NCI-H1694 (cell line): ENCODE results near the gene CSNK1G1.

Experiments
- DNase-seq: peaks from one replicate; lab custom pipeline; 2025; lab: John Stamatoyannopoulos, UW

Gene CSNK1G1

GRCh38 chr15:64153480-64154367 is 202.2 kb downstream of the CSNK1G1 start:
- peak; percentile 73 for DNase-seq

- no peak for DNase-seq
Measured at GRCh38 chr15:64152507-64153387, 203.2 kb downstream of the CSNK1G1 start.

- DNase-seq, result no peak
Measured at GRCh38 chr15:64151727-64152506, 204.1 kb downstream of the CSNK1G1 start, which contains the start of gene SNX22. Gene SNX22, plus strand, starts transcription at chr15:64151731. Its CDS starts 45 bp downstream, at chr15:64151776.

GRCh38 chr15:64149893-64150578 is 205.9 kb downstream of the CSNK1G1 start:
- no peak for DNase-seq

GRCh38 chr15:64149424-64149823 is 206.5 kb downstream of the CSNK1G1 start:
- no peak for DNase-seq

- DNase-seq, result no peak
Measured at GRCh38 chr15:64148581-64148980, 207.4 kb downstream of the CSNK1G1 start.

GRCh38 chr15:64148168-64148567 is 207.8 kb downstream of the CSNK1G1 start:
- DNase-seq, result no peak

- DNase-seq, result no peak
Measured at GRCh38 chr15:64146885-64147681, 208.9 kb downstream of the CSNK1G1 start.

GRCh38 chr15:64146520-64146884 is 209.5 kb downstream of the CSNK1G1 start:
- DNase-seq, result no peak

- no peak for DNase-seq
Measured at GRCh38 chr15:64146041-64146440, 209.9 kb downstream of the CSNK1G1 start.

- DNase-seq, result no peak
Measured at GRCh38 chr15:64144565-64145281, 211.2 kb downstream of the CSNK1G1 start.

GRCh38 chr15:64144192-64144564 is 211.8 kb downstream of the CSNK1G1 start:
- no peak for DNase-seq

GRCh38 chr15:64143276-64143675 is 212.7 kb downstream of the CSNK1G1 start:
- no peak for DNase-seq

- DNase-seq, result no peak
Measured at GRCh38 chr15:64141798-64142512, 214.0 kb downstream of the CSNK1G1 start.

GRCh38 chr15:64138331-64138941 is 217.5 kb downstream of the CSNK1G1 start:
- no peak for DNase-seq

- no peak for DNase-seq
Measured at GRCh38 chr15:64137226-64137833, 218.6 kb downstream of the CSNK1G1 start.

GRCh38 chr15:64136347-64136746 is 219.6 kb downstream of the CSNK1G1 start:
- DNase-seq, result no peak

- DNase-seq, result no peak
Measured at GRCh38 chr15:64134345-64134829, 221.6 kb downstream of the CSNK1G1 start.
